BJ (cell line): ENCODE measurements around the gene CDK16. TPM values are rescaled to one million over a fixed set of nuclear protein-coding genes. Genes with fewer than 3 reads are reported as not detected.

ENCODE experiments used
- CTCF ChIA-PET: fragments of 350-600 bp; formaldehyde crosslinking; extraction: SDS; loops from one replicate; lab custom pipeline; 2021; ENCODE audit warnings: antibody characterized with exemption, inconsistent platforms; lab: Yijun Ruan, JAX
- POLR2A ChIA-PET: fragments of 300-600 bp; sonication (Branson Sonifier 250); formaldehyde crosslinking; extraction: SDS; loops from one replicate; lab custom pipeline; 2021; ENCODE audit warnings: antibody characterized with exemption; lab: Charles Lee
- DNase-seq: peaks from one replicate; pipeline ENCODE4 v3.0.0-alpha.2; 2011; ENCODE audit warnings: low read depth
- H3K27me3 ChIP-seq: 2 replicates; pipeline ENCODE4 v1.6.0; 2011; ENCODE audit warnings: low read length; ENCODE audit not compliant: control insufficient read depth, insufficient read depth
- H3K36me3 ChIP-seq: 2 replicates; pipeline ENCODE4 v1.5.1; 2011; ENCODE audit warnings: low read length; ENCODE audit not compliant: control insufficient read depth, insufficient read depth
- H3K4me3 ChIP-seq: 2 replicates; pipeline ENCODE4 v1.5.1; 2011; ENCODE audit warnings: low read depth, mild to moderate bottlenecking, control low read depth, low read length
- polyA plus RNA-seq: library from polyadenylated mRNA; depleted of rRNA; stranded (reverse); fragments of >200 nt; gene quantifications from 2 replicates; pipeline ENCODE4 v1.2.3, GENCODE V29; 2011
- TF ChIP-seq, protein P1 (sequence below): IDR thresholded peaks from 2 replicates; pipeline ENCODE4 v1.5.1; 2011; ENCODE audit warnings: low read depth, mild to moderate bottlenecking, control low read depth, inconsistent platforms, low read length, moderate library complexity; ENCODE audit not compliant: insufficient read depth

Gene CDK16
- polyA plus RNA-seq, 1 experiment, result 167 TPM

DNA sequence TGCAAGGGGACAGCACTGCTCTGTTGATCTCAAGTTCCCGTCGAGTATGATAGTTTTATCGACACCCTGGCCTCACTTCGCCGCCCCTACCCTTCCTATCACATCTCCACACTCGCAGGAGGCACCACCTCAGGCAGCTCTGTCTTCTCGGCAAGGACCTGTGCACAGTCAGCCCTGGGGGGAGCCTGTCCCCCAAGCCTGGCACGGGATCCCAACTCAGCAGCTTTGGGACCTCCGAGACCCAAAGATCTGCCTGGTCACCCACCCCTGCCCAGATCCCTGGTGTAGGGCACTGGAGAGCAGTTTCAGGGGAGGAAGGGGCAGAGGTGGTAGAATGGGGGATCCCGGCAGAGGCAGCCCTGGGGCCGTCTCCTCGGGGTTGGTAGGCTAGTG lies 42.9 kb upstream of the CDK16 start:
- Histone ChIP-seq H3K36me3 (peaks cover 24% of the 10 kb centered on the region), H3K27me3 (no peaks in the 10 kb centered on the region), H3K4me3 (no peak overlapping the region)
- DNase-seq, result no peak
- CTCF ChIA-PET, result no interaction called here
- TF ChIP-seq, protein P1, sequence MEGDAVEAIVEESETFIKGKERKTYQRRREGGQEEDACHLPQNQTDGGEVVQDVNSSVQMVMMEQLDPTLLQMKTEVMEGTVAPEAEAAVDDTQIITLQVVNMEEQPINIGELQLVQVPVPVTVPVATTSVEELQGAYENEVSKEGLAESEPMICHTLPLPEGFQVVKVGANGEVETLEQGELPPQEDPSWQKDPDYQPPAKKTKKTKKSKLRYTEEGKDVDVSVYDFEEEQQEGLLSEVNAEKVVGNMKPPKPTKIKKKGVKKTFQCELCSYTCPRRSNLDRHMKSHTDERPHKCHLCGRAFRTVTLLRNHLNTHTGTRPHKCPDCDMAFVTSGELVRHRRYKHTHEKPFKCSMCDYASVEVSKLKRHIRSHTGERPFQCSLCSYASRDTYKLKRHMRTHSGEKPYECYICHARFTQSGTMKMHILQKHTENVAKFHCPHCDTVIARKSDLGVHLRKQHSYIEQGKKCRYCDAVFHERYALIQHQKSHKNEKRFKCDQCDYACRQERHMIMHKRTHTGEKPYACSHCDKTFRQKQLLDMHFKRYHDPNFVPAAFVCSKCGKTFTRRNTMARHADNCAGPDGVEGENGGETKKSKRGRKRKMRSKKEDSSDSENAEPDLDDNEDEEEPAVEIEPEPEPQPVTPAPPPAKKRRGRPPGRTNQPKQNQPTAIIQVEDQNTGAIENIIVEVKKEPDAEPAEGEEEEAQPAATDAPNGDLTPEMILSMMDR, result no peak
- POLR2A ChIA-PET, result no interaction called here

DNA sequence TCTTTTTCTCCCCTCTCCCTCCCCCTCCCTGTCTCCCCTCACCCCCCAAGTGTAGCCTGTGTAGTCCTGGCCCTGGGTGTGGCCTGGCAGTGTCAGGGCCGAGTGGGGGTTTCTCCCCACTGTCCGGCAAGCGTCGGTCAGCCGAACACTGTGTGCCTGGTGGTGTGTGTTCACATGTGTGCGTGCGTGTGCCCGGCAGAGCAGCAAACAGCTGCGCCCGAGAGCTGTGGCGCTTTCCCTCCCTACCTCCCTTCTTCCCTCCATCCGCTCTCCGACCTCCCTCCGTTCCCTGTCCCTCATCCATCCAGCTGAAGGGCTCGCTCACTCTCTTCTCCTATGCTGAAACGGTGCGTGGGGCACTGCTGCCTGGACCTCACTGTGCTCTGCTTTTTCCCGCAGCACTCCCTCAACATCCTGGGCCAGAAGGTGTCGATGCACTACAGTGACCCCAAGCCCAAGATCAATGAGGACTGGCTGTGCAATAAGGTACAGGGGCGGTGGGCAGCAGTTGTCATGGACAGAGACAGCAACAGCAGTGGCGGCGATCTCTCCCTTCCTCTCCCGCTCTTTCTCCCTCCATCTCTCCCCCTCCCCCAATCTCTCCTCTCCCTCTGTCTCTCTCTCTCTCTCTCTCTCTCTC lies 42.3 kb upstream of the CDK16 start:
- DNase-seq, result no peak
- POLR2A ChIA-PET, result no interaction called here
- Histone ChIP-seq H3K4me3 (no peak overlapping the region), H3K27me3 (no peaks in the 10 kb centered on the region), H3K36me3 (peaks cover 22% of the 10 kb centered on the region)
- CTCF ChIA-PET, result interaction anchor here (1.1 kb wide), 1 partner anchor 32 kb away, joined by 4 read pairs; the partner anchor contains the start of gene NDUFB11
- TF ChIP-seq, protein P1, result no peak

DNA sequence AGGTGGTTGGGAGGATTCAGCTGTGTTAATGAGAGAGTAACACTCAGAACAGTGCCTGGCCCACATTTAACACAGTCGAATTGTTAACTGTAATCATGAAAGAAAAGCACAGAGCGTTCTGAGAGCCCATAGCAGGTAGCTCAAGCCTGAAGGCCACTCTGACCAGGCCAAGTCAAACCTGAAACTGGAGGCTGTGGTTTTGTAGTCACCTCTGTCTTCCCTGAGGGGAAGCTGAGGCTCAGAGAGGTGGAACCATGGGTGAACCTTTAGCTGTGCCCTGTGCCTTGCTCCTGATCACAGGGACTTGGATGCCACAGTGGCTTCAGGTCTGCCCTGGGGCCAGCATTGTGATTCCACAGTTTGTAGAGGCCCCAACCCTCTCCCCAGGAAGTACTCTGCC lies 41.4 kb upstream of the CDK16 start:
- TF ChIP-seq, protein P1, result no peak
- ChIA-PET CTCF (interaction anchor here (1.1 kb wide), 1 partner anchor 33 kb away, joined by 4 read pairs; the partner anchor contains the start of gene NDUFB11), POLR2A (no interaction called here)
- Histone ChIP-seq H3K27me3 (no peaks in the 10 kb centered on the region), H3K4me3 (no peak overlapping the region), H3K36me3 (peaks cover 24% of the 10 kb centered on the region)
- DNase-seq, result no peak

DNA sequence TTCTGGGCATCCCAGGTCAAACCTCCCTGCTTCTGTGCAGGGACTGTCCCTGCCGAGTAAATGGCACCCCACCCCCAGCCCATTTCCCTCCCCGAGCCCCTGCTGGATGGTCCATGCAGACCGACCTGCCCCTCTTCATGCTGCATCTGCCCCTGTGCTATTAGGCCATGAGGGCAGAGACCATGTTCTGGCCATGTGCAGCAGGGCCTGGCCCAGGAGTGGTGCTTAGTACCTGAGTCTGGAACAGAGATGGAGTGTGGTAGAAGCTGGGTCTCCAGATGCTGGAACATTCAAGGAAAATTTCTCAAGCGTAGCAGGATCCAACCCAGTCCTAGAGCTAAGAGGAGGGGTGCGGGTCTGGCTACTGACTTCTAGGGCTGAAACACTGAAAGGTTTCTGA lies 40.1 kb upstream of the CDK16 start:
- Histone ChIP-seq H3K4me3 (no peak overlapping the region), H3K27me3 (no peaks in the 10 kb centered on the region), H3K36me3 (peaks cover 18% of the 10 kb centered on the region)
- DNase-seq, result no peak
- ChIA-PET POLR2A (no interaction called here), CTCF (no interaction called here)
- TF ChIP-seq, protein P1, result no peak

DNA sequence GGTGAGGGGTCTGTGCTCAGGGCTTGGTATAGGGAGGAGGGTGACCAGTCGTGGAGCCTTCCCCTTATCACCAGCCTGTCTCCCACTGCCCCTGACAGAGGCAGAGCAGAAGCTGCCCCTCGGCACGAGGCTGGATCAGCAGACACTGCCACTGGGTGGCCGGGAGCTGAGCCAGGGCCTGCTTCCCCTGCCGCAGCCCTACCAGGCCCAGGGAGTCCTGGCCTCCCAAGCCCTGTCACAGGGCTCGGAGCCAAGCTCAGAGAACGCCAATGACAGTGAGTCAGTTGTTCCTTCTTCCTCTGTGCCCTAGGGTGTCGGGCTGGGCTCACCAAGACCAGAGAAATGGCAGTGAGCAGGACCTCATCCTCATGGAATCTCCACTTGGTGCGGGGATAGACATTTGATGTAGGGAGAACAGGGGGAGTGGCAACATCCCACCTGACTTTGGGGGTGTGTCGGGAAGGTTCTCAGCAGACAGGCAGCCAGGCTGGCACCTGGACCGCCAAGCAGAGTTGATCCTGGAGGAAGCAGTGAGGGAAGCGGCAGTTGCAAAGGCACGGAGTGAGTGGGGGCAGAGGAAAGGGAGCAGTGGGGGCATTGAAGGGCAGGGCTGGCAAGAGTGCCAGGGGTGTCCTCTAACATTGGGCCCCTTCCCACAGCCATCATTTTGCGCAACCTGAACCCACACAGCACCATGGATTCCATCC lies 39.1 kb upstream of the CDK16 start:
- CTCF ChIA-PET, result interaction anchor here (1.1 kb wide), 1 partner anchor 13 kb away, joined by 3 read pairs; no protein-coding TSS in a partner anchor

More for the DNA sequence above, 39.1 kb upstream of the CDK16 start:
- H3K36me3 ChIP-seq, result peaks cover 17% of the 10 kb centered on the region
- TF ChIP-seq, protein P1, result no peak
- POLR2A ChIA-PET, result no interaction called here
- H3K4me3 ChIP-seq, result no peak overlapping the region
- DNase-seq, result no peak
- no peaks in the 10 kb centered on the region for H3K27me3 ChIP-seq
